H1 (cell line): Measurements from ENCODE around the gene ESR1. TPM values are rescaled to one million over a fixed set of nuclear protein-coding genes. Genes with fewer than 3 reads are reported as not detected.

Experiments
- CTCF ChIA-PET: fragments of 300-600 bp; sonication (Branson Sonifier 250); formaldehyde crosslinking; loops from one replicate; lab custom pipeline; 2021; ENCODE audit not compliant: partially characterized antibody; lab: Charles Lee
- POLR2A ChIA-PET: fragments of 300-600 bp; sonication (Branson Sonifier 250); formaldehyde crosslinking; loops from one replicate; lab custom pipeline; 2021; ENCODE audit warnings: inconsistent platforms; ENCODE audit not compliant: partially characterized antibody; lab: Charles Lee
- DNase-seq, 2 experiments: peaks; one replicate each; pipeline versions ENCODE4 v3.0.0 to v3.0.0-alpha.2; 2010 to 2022; ENCODE audit warnings: low spot score in 2 of 2, low read depth in 1 of 2, mixed read lengths in 1 of 2
- FAIRE-seq: peaks from 2 replicates; lab custom pipeline; 2011; peaks lifted over from hg19 to GRCh38; lab: Jason Lieb, UNC
- H2AFZ ChIP-seq: 2 replicates; pipeline ENCODE4 v1.8.1; 2012; ENCODE audit warnings: low read length, inconsistent platforms
- H2AK5ac ChIP-seq: 2 replicates; pipeline ENCODE4 v1.6.1; 2013; ENCODE audit warnings: low read depth, low read length
- H2BK120ac ChIP-seq: replicated peaks from 2 replicates; pipeline ENCODE3; 2013; ENCODE audit warnings: low read depth, low read length, inconsistent platforms
- H2BK12ac ChIP-seq: 2 replicates; pipeline ENCODE4 v1.6.1; 2013; ENCODE audit warnings: low read depth, low read length
- H2BK15ac ChIP-seq: 2 replicates; pipeline ENCODE4 v1.6.1; 2013; ENCODE audit warnings: low read length
- H2BK20ac ChIP-seq: 2 replicates; pipeline ENCODE4 v1.6.1; 2013; ENCODE audit warnings: low read length
- H2BK5ac ChIP-seq: 2 replicates; pipeline ENCODE4 v1.6.1; 2013; ENCODE audit warnings: low read depth, low read length
- H3K14ac ChIP-seq: 2 replicates; pipeline ENCODE4 v1.6.1; 2013; ENCODE audit warnings: inconsistent platforms; ENCODE audit not compliant: insufficient read length
- H3K18ac ChIP-seq: 2 replicates; pipeline ENCODE4 v1.6.1; 2013; ENCODE audit warnings: low read length; ENCODE audit errors: extremely low read depth
- H3K23ac ChIP-seq: 2 replicates; pipeline ENCODE4 v1.6.1; 2013; ENCODE audit warnings: inconsistent platforms; ENCODE audit not compliant: insufficient read length
- H3K23me2 ChIP-seq: 2 replicates; pipeline ENCODE4 v1.6.1; 2013; ENCODE audit warnings: low read depth, low read length
- H3K27ac ChIP-seq: 2 replicates; pipeline ENCODE4 v1.6.1; 2011; ENCODE audit warnings: low read depth, low read length, inconsistent platforms
- H3K27me3 ChIP-seq, 4 experiments: replicated peaks in 1 of 4; 1 replicate in 1 of 4; 2 replicates in 3 of 4; pipeline versions ENCODE4 v1.6.1 to v1.8.1; 2011 to 2013; ENCODE audit warnings: low read length in 3 of 4, mild to moderate bottlenecking in 3 of 4, inconsistent platforms in 2 of 4, mixed read lengths in 2 of 4, moderate library complexity in 1 of 4; ENCODE audit not compliant: control insufficient read depth in 3 of 4, insufficient read depth in 3 of 4; ENCODE audit errors: extremely low read depth in 1 of 4
- H3K36me3 ChIP-seq, 4 experiments: 2 replicates each; pipeline versions ENCODE4 v1.6.1 to v1.8.1; 2011 to 2013; ENCODE audit warnings: mild to moderate bottlenecking in 4 of 4, low read length in 3 of 4, moderate library complexity in 2 of 4, control low read depth in 1 of 4, inconsistent platforms in 1 of 4; ENCODE audit not compliant: insufficient read depth in 4 of 4, control insufficient read depth in 2 of 4
- H3K4ac ChIP-seq: replicated peaks from 2 replicates; pipeline ENCODE3; 2013; ENCODE audit warnings: low read length, low read depth, mixed read lengths, inconsistent platforms; ENCODE audit not compliant: insufficient read length
- H3K4me1 ChIP-seq, 4 experiments: replicated peaks in 1 of 4; 1 replicate in 1 of 4; 2 replicates in 3 of 4; pipeline versions ENCODE4 v1.6.1 to v1.8.1; 2011 to 2013; ENCODE audit warnings: low read length in 3 of 4, inconsistent platforms in 2 of 4, mixed read lengths in 1 of 4; ENCODE audit not compliant: insufficient read depth in 4 of 4, control insufficient read depth in 3 of 4
- H3K4me2 ChIP-seq, 2 experiments: 2 replicates each; pipeline versions ENCODE4 v1.6.1 to v1.8.1; 2011 to 2013; ENCODE audit warnings: low read depth in 2 of 2, low read length in 2 of 2, control low read depth in 1 of 2, inconsistent platforms in 1 of 2, mild to moderate bottlenecking in 1 of 2; ENCODE audit not compliant: insufficient read depth in 1 of 2
- H3K4me3 ChIP-seq, 4 experiments: fragments of 200-600, 300-600 bp in 1 of 4; sonication (generic), shearing (Covaris generic), sonication (Bioruptor Twin) in 1 of 4; 2 replicates each; pipeline versions ENCODE4 v1.5.1 to v1.8.1; 2011 to 2016; ENCODE audit warnings: low read length in 4 of 4, low read depth in 3 of 4, control low read depth in 2 of 4, inconsistent platforms in 2 of 4, mild to moderate bottlenecking in 2 of 4, mixed read lengths in 1 of 4, moderate library complexity in 1 of 4; ENCODE audit not compliant: insufficient read depth in 2 of 4; ENCODE audit errors: extremely low read depth in 1 of 4
- H3K56ac ChIP-seq: replicated peaks from 2 replicates; pipeline ENCODE3; 2013; ENCODE audit warnings: low read depth, mild to moderate bottlenecking, mixed read lengths, low read length, inconsistent platforms; ENCODE audit not compliant: insufficient read length
- H3K79me1 ChIP-seq: 2 replicates; pipeline ENCODE4 v1.6.1; 2013; ENCODE audit warnings: low read depth, low read length, control low read depth
- H3K79me2 ChIP-seq, 2 experiments: 2 replicates each; pipeline versions ENCODE4 v1.6.1 to v1.8.1; 2012 to 2013; ENCODE audit warnings: low read length in 2 of 2, mild to moderate bottlenecking in 2 of 2, inconsistent platforms in 1 of 2; ENCODE audit not compliant: insufficient read depth in 2 of 2, control insufficient read depth in 1 of 2
- H3K9ac ChIP-seq, 4 experiments: replicated peaks in 1 of 4; 1 replicate in 1 of 4; 2 replicates in 3 of 4; pipeline versions ENCODE4 v1.6.1 to v1.8.1; 2011 to 2013; ENCODE audit warnings: low read depth in 3 of 4, low read length in 3 of 4, control low read depth in 2 of 4, mild to moderate bottlenecking in 2 of 4, moderate library complexity in 2 of 4, inconsistent platforms in 1 of 4; ENCODE audit errors: extremely low read depth in 1 of 4
- H3K9me3 ChIP-seq, 2 experiments: 2 replicates each; pipeline versions ENCODE4 v1.6.1 to v1.8.1; 2012 to 2013; ENCODE audit warnings: mild to moderate bottlenecking in 2 of 2, moderate library complexity in 2 of 2, control low read depth in 1 of 2, inconsistent platforms in 1 of 2, low read depth in 1 of 2, low read length in 1 of 2, mixed read lengths in 1 of 2; ENCODE audit not compliant: insufficient read depth in 2 of 2
- H4K20me1 ChIP-seq, 2 experiments: replicated peaks in 1 of 2; 2 replicates each; pipeline versions ENCODE3 to v1.8.1; 2011 to 2013; ENCODE audit warnings: inconsistent platforms in 2 of 2, low read length in 2 of 2, mild to moderate bottlenecking in 1 of 2; ENCODE audit not compliant: insufficient read depth in 2 of 2, control insufficient read depth in 1 of 2
- H4K5ac ChIP-seq: 2 replicates; pipeline ENCODE4 v1.6.1; 2013; ENCODE audit warnings: low read length, low read depth, mixed read lengths, inconsistent platforms; ENCODE audit not compliant: insufficient read length
- H4K8ac ChIP-seq: 2 replicates; pipeline ENCODE4 v1.8.0; 2013; ENCODE audit warnings: mild to moderate bottlenecking, moderate library complexity, low read length, inconsistent platforms; ENCODE audit not compliant: insufficient read depth; ENCODE audit errors: extremely low read depth
- H4K91ac ChIP-seq: replicated peaks from 2 replicates; pipeline ENCODE3; 2013; ENCODE audit warnings: low read length, mixed read lengths, inconsistent platforms; ENCODE audit not compliant: insufficient read length
- CBX5 ChIP-seq: fragments of 300-800, 300-1000 bp; sonication (generic); IDR thresholded peaks from 2 replicates; pipeline ENCODE4 v1.7.1; 2016; ENCODE audit warnings: antibody characterized with exemption, low read length, low read depth
- CBX8 ChIP-seq: fragments of 300-800, 300-1000 bp; sonication (generic); IDR thresholded peaks from 2 replicates; pipeline ENCODE4 v1.7.1; 2016; ENCODE audit warnings: low read depth, low read length, borderline replicate concordance
- CHD1 ChIP-seq: IDR thresholded peaks from 2 replicates; pipeline ENCODE4 v1.6.1; 2012; ENCODE audit warnings: low read depth, low read length, improper control_type of control experiment
- CHD2 ChIP-seq: IDR thresholded peaks from 2 replicates; pipeline ENCODE4 v1.6.1; 2012; ENCODE audit warnings: low read length, improper control_type of control experiment
- GTF2F1 ChIP-seq: IDR thresholded peaks from 2 replicates; pipeline ENCODE4 v1.6.1; 2012; ENCODE audit warnings: low read depth, low read length, improper control_type of control experiment, borderline replicate concordance
- POLR2A ChIP-seq, 2 experiments: IDR thresholded peaks; 1 replicate in 1 of 2; 2 replicates in 1 of 2; pipeline ENCODE4 v1.6.1; 2011; ENCODE audit warnings: low read depth in 2 of 2, low read length in 2 of 2, mild to moderate bottlenecking in 2 of 2; ENCODE audit errors: control extremely low read depth in 1 of 2
- RBBP5 ChIP-seq: IDR thresholded peaks from 2 replicates; pipeline ENCODE4 v1.7.1; 2012; ENCODE audit warnings: low read depth, mild to moderate bottlenecking, inconsistent platforms, low read length, moderate library complexity, borderline replicate concordance
- SIX5 ChIP-seq: IDR thresholded peaks from 2 replicates; pipeline ENCODE4 v1.6.1; 2011; ENCODE audit warnings: mild to moderate bottlenecking, low read depth, low read length
- SP4 ChIP-seq: IDR thresholded peaks from 2 replicates; pipeline ENCODE4 v1.6.1; 2012; ENCODE audit warnings: low read length, inconsistent platforms
- TCF12 ChIP-seq: IDR thresholded peaks from 2 replicates; pipeline ENCODE4 v1.6.1; 2011; ENCODE audit warnings: low read depth, mild to moderate bottlenecking, low read length
- YY1 ChIP-seq: IDR thresholded peaks from 2 replicates; pipeline ENCODE4 v1.6.1; 2011; ENCODE audit warnings: low read depth, mild to moderate bottlenecking, low read length
- WGBS, 2 experiments: shearing (Covaris generic) in 1 of 2; methylation state at CpG; one replicate each; pipeline versions ENCODE4 v1.1.6 to v1.1.7; 2013 to 2015; ENCODE audit warnings: low lambda C conversion rate in 2 of 2, mixed read lengths in 2 of 2, inconsistent platforms in 1 of 2, low coverage in 1 of 2, missing lambda C conversion rate in 1 of 2; ENCODE audit not compliant: insufficient replicate concordance in 2 of 2, insufficient coverage in 1 of 2, insufficient read length in 1 of 2; ENCODE audit errors: extremely low coverage in 1 of 2, missing lambda C conversion rate in 1 of 2; 5-methylcytosine and 5-hydroxymethylcytosine counted together
- polyA plus RNA-seq, 7 experiments: library from polyadenylated mRNA; depleted of rRNA in 3 of 7; stranded (reverse) in 5 of 7; unstranded in 2 of 7; fragments of >200 nt in 5 of 7; fragments of 200-250 nt in 2 of 7; gene quantifications; 1 replicate in 5 of 7; 2 replicates in 1 of 7; 4 replicates in 1 of 7; pipeline versions ENCODE4 v1.2.1 to v1.2.3, GENCODE V29; 2011 to 2013; ENCODE audit warnings: missing spikeins in 2 of 7, mixed read lengths in 2 of 7
- total RNA-seq: library from RNA; stranded (reverse); fragmentation: NEBNext Ultra II Directional; extraction: Animal tissue kit (Norgen Biotek cat#: 25700); gene quantifications from 2 replicates; pipeline ENCODE4 v1.2.1, GENCODE V29; 2021
- TF ChIP-seq, protein P1 (sequence below): IDR thresholded peaks from 2 replicates; pipeline ENCODE4 v1.6.1; 2012; ENCODE audit warnings: inconsistent platforms
- TF ChIP-seq, protein P2 (sequence below): IDR thresholded peaks from 2 replicates; pipeline ENCODE4 v1.6.1; 2011; ENCODE audit warnings: low read length, improper control_type of control experiment

ESR1 gene
- total and polyA plus RNA-seq, 2 of the 8 experiments (the other 6 are each of a cell fraction or from before 2014, with no cell fraction given): 0.03 to 0.17 TPM

DNA sequence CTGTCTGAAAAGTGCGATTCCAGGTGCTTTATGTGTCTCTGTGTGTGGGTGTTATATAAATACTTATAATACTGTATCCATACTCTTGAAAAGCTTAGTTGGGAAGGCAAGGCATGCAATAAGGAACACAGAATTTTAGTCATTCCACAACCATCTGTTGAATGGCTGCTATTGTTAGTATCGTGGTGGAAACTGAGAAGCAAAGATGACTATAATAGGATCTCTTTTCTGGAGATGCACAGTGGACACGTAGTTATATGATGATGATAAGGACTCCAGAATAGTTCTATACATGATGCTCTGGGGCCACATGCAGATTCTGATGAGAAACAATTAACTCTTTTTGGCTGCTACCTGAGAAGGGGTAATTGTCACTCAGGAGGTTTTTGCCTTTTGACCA lies 25.2 kb downstream of the ESR1 start:
- no peaks in the 10 kb centered on the region for H3K9me3 ChIP-seq
- no peak overlapping the region for H4K91ac ChIP-seq
- no peak overlapping the region for H2BK15ac ChIP-seq
- H2BK120ac ChIP-seq: no peak overlapping the region
- no peak overlapping the region for H2AFZ ChIP-seq
- H4K8ac ChIP-seq: no peak overlapping the region
- no peak overlapping the region for H3K18ac ChIP-seq
- no peak overlapping the region for H4K5ac ChIP-seq
- H2BK12ac ChIP-seq: no peak overlapping the region
- no peak overlapping the region for H3K56ac ChIP-seq
- H3K4me2 ChIP-seq: no peak overlapping the region
- no peaks in the 10 kb centered on the region for H3K36me3 ChIP-seq
- no peaks in the 10 kb centered on the region for H3K27me3 ChIP-seq
- H3K4me3 ChIP-seq: no peak overlapping the region
- H3K14ac ChIP-seq: no peak overlapping the region
- no peak overlapping the region for H3K9ac ChIP-seq
- no peak overlapping the region for H2BK5ac ChIP-seq
- no peaks in the 10 kb centered on the region for H3K79me1 ChIP-seq
- TF ChIP-seq GTF2F1 (no peak), POLR2A (IDR thresholded peaks at IDR 0.05; ENCODE audit: control extremely low read depth in 1 of 2, low read depth in 2 of 2, low read length in 2 of 2) (no peak), CHD2 (no peak), CBX8 (no peak), YY1 (no peak), TCF12 (no peak), RBBP5 (no peak), SP4 (no peak), CBX5 (no peak), SIX5 (no peak), CHD1 (no peak)
- TF ChIP-seq, protein P1, sequence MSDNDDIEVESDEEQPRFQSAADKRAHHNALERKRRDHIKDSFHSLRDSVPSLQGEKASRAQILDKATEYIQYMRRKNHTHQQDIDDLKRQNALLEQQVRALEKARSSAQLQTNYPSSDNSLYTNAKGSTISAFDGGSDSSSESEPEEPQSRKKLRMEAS: no peak
- TF ChIP-seq, protein P2, sequence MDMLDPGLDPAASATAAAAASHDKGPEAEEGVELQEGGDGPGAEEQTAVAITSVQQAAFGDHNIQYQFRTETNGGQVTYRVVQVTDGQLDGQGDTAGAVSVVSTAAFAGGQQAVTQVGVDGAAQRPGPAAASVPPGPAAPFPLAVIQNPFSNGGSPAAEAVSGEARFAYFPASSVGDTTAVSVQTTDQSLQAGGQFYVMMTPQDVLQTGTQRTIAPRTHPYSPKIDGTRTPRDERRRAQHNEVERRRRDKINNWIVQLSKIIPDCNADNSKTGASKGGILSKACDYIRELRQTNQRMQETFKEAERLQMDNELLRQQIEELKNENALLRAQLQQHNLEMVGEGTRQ: no peak
- WGBS, 2 experiments: 89% methylated on average over 3 of the region's 3 CpGs; no CpG with 5 or more reads in 1 of the 2 experiments
- H2AK5ac ChIP-seq: no peak overlapping the region
- no peak for FAIRE-seq
- H3K27ac ChIP-seq: no peak overlapping the region
- H4K20me1 ChIP-seq: no peaks in the 10 kb centered on the region
- H3K23ac ChIP-seq: no peak overlapping the region
- H3K23me2 ChIP-seq: no peaks in the 10 kb centered on the region
- ChIA-PET POLR2A (no interaction called here), CTCF (interaction anchor here (1.1 kb wide), 1 partner anchor 407 kb away, joined by 3 read pairs; no protein-coding TSS in a partner anchor)
- DNase-seq: no peak
- H3K79me2 ChIP-seq: no peaks in the 10 kb centered on the region
- no peak overlapping the region for H3K4ac ChIP-seq
- H3K4me1 ChIP-seq: peaks cover 0 to 4% (median 0%) of the 10 kb centered on the region in 4 experiments; a peak in 1 of 7 replicates
- no peak overlapping the region for H2BK20ac ChIP-seq
